Left kidney (tissue), 2 donors: ENCODE measurements around the gene SLC22A25. TPM values are rescaled to one million over a fixed set of nuclear protein-coding genes. Genes with fewer than 3 reads are reported as not detected.
"Not testable (repeated sequence)": the region's sequence is repeated elsewhere in the genome, so short reads cannot be mapped to it uniquely, and the experiment has no call there.

Experiments
- DNase-seq: peaks from one replicate; pipeline ENCODE4 v3.0.0-alpha.2; 2013
- polyA plus RNA-seq: library from polyadenylated mRNA; unstranded; fragments of 120-200 nt; gene quantifications from one replicate; pipeline ENCODE4 v1.2.1, GENCODE V29; 2013; ENCODE audit not compliant: insufficient read length

SLC22A25 gene
- polyA plus RNA-seq, 1 donor = not detected

GRCh38 chr11:63235471-63236461 is 7.6 kb downstream of the SLC22A25 start:
- not testable (repeated sequence) for DNase-seq

GRCh38 chr11:63229815-63230214 is 13.6 kb downstream of the SLC22A25 start:
- no peak for DNase-seq

- no peak for DNase-seq
Observed at GRCh38 chr11:63227521-63228107, 15.8 kb downstream of the SLC22A25 start.

- DNase-seq = no peak
Observed at GRCh38 chr11:63226488-63227114, 16.8 kb downstream of the SLC22A25 start.

- DNase-seq = no peak
Observed at GRCh38 chr11:63214093-63214492, 29.3 kb downstream of the SLC22A25 start.

- DNase-seq = no peak
Observed at GRCh38 chr11:63212742-63213141, 30.7 kb downstream of the SLC22A25 start.

- DNase-seq = no peak
Observed at GRCh38 chr11:63210111-63210510, 33.3 kb downstream of the SLC22A25 start.

Other genes starting within 250 kb of the SLC22A25 start
- gene SLC22A8, start 227.8 kb downstream of the SLC22A25 start, polyA plus RNA-seq = 51.0 TPM
- 0.70 TPM for gene SLC22A24, start 99.4 kb downstream of the SLC22A25 start, polyA plus RNA-seq
- not detected for gene SLC22A9, start 126.2 kb upstream of the SLC22A25 start, polyA plus RNA-seq
- gene PLAAT5, start 247.6 kb upstream of the SLC22A25 start, polyA plus RNA-seq = 0.50 TPM